ENCODE data around the gene SMTN.
"Not testable (repeated sequence)": the region's sequence is repeated elsewhere in the genome, so short reads cannot be mapped to it uniquely, and the experiment has no call there.

Gene SMTN

DNA sequence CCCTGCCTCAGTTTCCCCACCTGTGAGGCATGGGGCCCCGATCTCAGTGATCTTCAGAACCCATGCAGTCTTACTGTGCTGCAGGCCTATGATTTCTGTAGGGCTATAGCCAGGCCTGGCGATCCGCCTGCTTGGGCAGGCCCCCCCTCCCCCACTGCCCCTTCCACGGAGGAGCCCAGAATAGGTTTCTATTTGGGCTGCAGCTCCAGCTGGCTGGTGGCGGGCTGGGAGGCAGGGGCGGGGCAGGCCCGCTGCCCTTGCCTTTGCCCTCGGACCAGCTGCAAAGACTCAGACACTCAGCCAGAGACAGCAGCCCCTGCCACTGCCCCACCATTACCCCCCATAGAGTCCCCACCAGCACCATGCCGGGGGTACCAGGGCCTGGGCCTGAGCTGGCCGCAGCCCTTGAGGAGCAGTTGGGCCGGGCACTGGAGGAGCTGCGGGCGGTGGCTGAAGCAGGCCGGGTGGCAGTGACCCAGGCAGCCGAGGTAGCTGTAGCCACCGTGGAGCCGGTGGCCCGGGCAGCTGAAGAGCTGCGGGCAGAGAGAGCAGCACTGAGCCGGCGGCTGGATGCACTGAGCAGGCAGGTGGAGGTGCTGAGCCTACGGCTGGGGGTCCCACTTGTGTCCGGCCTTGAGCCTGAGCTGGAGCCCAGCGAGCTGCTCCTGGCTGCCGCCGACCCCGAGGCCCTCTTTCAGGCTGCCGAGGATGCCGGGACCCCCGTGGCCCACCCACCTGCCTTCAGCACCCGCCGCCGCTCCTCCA is 12.2 kb downstream of the SMTN start:
- peak overlapping the region; percentile 62 for H3K4me3 ChIP-seq
- peak overlapping the region; percentile 94 to 98 for H3K27ac ChIP-seq
- TF ChIP-seq, protein P1, sequence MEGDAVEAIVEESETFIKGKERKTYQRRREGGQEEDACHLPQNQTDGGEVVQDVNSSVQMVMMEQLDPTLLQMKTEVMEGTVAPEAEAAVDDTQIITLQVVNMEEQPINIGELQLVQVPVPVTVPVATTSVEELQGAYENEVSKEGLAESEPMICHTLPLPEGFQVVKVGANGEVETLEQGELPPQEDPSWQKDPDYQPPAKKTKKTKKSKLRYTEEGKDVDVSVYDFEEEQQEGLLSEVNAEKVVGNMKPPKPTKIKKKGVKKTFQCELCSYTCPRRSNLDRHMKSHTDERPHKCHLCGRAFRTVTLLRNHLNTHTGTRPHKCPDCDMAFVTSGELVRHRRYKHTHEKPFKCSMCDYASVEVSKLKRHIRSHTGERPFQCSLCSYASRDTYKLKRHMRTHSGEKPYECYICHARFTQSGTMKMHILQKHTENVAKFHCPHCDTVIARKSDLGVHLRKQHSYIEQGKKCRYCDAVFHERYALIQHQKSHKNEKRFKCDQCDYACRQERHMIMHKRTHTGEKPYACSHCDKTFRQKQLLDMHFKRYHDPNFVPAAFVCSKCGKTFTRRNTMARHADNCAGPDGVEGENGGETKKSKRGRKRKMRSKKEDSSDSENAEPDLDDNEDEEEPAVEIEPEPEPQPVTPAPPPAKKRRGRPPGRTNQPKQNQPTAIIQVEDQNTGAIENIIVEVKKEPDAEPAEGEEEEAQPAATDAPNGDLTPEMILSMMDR (IDR thresholded peaks at IDR 0.05): no peak
- DNase-seq (ENCODE audit: low spot score): peak; percentile 89

DNA sequence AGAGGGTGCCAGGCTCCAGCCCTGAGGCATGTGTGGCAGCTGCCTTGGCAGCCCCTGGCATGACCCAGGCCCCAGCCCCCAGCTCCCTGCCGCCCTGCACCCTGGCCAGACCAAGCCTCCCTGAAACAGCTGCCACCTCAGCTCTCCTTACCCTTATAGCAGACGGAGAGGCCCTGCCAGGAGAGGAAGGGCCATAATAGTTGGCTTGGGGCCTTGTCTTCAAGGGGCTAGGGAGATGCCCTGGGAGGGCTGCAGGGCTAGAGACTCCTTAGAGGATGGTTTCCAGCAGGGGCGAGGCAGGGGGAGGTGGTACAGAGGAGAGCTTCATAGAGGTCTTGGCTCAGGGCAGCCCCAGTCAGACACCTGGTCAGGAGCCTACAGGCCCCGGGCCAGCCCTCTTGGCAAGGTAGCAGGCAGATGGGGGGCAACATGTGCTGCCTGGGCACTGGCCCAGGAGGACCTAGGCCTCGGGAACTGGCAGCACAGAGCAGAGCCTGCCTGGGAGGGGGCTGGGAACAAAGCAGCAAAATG is 13.0 kb downstream of the SMTN start:
- Histone ChIP-seq H3K27ac (peak overlapping the region; percentile 68 to 98), H3K4me3 (peak overlapping the region; percentile 62)
- TF ChIP-seq, protein P1 (IDR thresholded peaks at IDR 0.05): no peak
- DNase-seq (ENCODE audit: low spot score): peak; percentile 69

DNA sequence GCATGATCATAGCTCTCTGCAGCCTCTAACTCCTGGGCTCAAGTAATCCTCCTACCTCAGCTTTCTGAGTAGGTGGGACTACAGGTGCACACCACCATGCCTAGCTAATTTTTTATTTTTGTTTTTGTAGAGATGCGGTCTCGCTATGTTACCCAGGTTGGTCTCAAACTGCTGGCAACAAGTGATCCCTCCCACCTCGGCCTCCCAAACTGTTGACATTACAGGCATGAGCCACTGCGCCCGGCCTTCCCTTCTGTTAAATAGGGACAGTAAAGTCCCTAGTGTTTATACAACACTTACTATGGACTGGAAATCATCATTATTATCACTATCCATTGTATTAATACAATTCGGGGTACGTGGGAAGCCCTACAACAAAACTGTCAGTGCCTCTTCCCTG is 13.6 kb downstream of the SMTN start:
- H3K4me3 ChIP-seq: peak overlapping the region; percentile 4
- DNase-seq (ENCODE audit: low spot score): no peak
- TF ChIP-seq, protein P1 (IDR thresholded peaks at IDR 0.05): no peak
- H3K27ac ChIP-seq: peak overlapping the region; percentile 50 to 73

DNA sequence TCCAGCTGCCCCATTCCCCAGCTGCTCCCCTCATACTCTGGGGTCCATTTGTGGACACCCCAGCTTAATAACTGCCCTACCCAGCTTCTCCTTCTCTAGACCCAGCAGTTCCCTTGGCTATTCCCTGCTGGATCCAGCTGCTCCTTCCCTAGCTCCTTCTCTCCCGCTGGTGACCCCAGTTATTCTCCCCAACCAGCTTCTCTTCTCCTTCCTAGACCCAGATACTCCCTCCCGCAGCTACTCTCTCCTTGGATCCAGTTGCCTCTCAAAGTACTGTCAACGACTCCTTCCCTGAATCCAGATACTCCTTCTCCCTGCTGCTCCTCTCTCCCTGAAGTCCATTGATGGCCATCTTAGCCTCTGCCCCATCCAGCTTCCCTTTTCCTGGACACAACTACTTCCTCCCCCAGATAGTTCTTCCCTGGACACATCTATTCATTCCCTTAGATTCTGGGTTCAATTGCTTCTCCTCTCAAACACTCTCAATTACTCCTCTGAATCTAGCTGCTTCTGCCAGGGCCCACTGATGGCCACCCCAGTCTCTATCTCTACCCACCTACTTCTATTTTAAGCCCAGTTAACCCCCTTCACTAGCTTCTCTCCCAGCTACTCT is 14.6 kb downstream of the SMTN start:
- H3K4me3 ChIP-seq: no peak overlapping the region

DNA sequence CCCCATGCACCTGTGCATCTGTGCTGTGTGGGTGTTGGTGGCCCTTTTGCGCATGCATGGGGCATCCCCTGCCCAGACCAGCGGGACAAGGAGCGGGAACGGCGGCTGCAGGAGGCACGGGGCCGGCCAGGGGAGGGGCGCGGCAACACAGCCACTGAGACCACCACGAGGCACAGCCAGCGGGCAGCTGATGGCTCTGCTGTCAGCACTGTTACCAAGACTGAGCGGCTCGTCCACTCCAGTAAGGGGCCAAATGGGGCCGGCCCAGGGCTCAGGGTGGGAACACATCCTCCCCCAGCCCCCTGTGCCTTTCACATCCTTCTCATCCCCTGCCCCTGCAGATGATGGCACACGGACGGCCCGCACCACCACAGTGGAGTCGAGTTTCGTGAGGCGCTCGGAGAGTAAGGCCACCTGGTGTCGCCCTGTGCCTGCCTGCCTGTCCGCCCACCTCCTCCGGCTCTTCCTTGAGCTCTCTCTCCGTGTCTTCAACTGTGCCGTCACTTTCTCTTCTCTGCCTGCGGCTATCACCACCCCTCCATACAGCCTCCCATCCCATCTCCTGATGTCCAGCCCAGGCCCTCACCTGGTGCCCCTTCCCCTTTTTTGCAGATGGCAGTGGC is 15.7 kb downstream of the SMTN start:
- DNase-seq (ENCODE audit: low spot score): no peak
- Histone ChIP-seq H3K4me3 (no peak overlapping the region), H3K27ac (peak overlapping the region; percentile 50 to 73)
- TF ChIP-seq, protein P1 (IDR thresholded peaks at IDR 0.05): no peak

More for the DNA sequence above, 14.6 kb downstream of the SMTN start:
- TF ChIP-seq, protein P1 (IDR thresholded peaks at IDR 0.05): no peak
- H3K27ac ChIP-seq: peak overlapping the region; percentile 50 to 73
- DNase-seq (ENCODE audit: low spot score): no peak

DNA sequence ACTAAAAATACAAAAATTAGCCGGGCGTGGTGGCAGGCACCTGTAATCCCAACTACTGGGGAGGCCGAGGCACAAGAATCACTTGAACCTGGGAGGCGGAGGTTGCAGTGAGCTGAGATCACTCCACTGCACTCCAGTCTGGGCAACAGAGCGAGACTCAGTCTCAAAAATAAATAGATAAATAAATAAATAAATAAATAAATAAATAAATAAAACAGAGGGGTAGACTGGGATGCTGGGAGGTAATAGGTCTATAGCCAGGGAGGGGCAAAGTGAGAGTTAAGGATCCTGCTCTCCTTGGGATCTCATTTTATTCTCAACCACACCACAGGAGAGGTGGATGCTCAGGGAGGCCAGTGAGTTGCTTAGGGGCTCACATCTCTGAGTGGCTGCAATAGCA is 16.4 kb downstream of the SMTN start:
- not testable (repeated sequence) for H3K4me3 ChIP-seq; DNase-seq (ENCODE audit: low spot score)
- H3K27ac ChIP-seq: peak overlapping the region; percentile 64 to 99

DNA sequence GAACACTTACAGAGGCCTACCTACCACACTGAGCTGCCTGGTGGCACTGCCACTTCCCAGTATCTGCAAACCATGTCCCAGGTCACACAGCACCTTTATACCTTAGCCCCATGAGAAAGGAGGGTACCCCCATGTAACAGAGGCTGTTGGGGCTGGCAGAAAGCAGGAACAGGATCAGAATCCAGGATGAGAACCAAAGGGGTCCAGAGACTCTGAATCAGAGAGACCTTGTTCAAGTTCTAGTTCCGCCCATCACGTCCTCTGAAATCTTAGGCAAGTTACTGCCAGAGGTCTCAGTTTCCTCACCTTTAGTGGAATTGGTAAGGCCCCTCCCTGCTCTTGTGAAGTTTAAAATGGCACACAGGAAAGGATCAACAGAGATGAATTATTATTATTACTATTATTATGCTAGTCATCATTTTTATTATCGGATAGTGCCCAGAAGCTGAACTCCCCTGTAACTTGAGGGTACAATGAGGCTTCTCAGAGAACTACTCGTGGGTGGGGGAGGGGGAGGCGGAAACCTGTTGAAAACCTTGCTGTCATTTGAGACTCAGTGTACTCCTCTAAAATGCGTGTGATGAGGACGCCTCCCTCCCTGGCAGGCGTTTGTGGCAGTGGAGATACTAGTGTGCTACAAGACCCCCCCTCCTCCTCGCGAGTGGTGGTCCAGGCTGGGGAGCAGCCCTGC is 17.0 kb downstream of the SMTN start:
- Histone ChIP-seq H3K27ac (peak overlapping the region; percentile 64 to 99), H3K4me3 (no peak overlapping the region)

More for the DNA sequence above, 17.0 kb downstream of the SMTN start:
- DNase-seq (ENCODE audit: low spot score): peak; percentile 52
- TF ChIP-seq, protein P1 (IDR thresholded peaks at IDR 0.05): no peak
